Measurements from ENCODE around the gene SORL1. TPM values are rescaled to one million over a fixed set of nuclear protein-coding genes. Genes with fewer than 3 reads are reported as not detected.

SORL1 gene
- polyA plus RNA-seq, 1 donor from 2014 or later = 6.5 TPM

- Histone ChIP-seq H4K20me1 (ENCODE audit: insufficient read depth) (no peaks in the 10 kb centered on the region), H3F3A (ENCODE audit: insufficient read depth, low read length, poor library complexity, severe bottlenecking) (no peaks in the 10 kb centered on the region), H3K9me2 (ENCODE audit: insufficient read depth, low read length) (no peaks in the 10 kb centered on the region), H3K4me2 (ENCODE audit: low read length) (no peak overlapping the region), H3K4me3 (ENCODE audit: low read length) (no peak overlapping the region), H3K27me3 (ENCODE audit: insufficient read depth, low read depth, low read length) (no peaks in the 10 kb centered on the region), H3K79me2 (replicated peaks; ENCODE audit: insufficient read depth, low read length) (no peaks in the 10 kb centered on the region), H2AFZ (ENCODE audit: low read depth, low read length) (no peak overlapping the region), H3K9ac (ENCODE audit: low read length) (no peak overlapping the region), H3K36me3 (ENCODE audit: insufficient read depth, low read length) (no peaks in the 10 kb centered on the region), H3K9me3 (ENCODE audit: low read length) (no peaks in the 10 kb centered on the region), H3K27ac (ENCODE audit: low read length) (no peak overlapping the region)
- TF ChIP-seq MXI1 (conservative IDR thresholded peaks at IDR 0.05; ENCODE audit: poor library complexity, severe bottlenecking) (no peak), CTCF (IDR thresholded peaks at IDR 0.05; ENCODE audit: poor library complexity, severe bottlenecking) (no peak), RAD21 (conservative IDR thresholded peaks at IDR 0.05) (no peak), TAF1 (IDR thresholded peaks at IDR 0.05; ENCODE audit: low read depth) (no peak), REST (IDR thresholded peaks at IDR 0.05; ENCODE audit: borderline replicate concordance) (no peak), EP300 (conservative IDR thresholded peaks at IDR 0.05; ENCODE audit: poor library complexity, severe bottlenecking) (no peak), SMC3 (conservative IDR thresholded peaks at IDR 0.05; ENCODE audit: poor library complexity) (no peak), EZH2 (IDR thresholded peaks at IDR 0.05; ENCODE audit: borderline replicate concordance, insufficient read depth, low read length, poor library complexity, severe bottlenecking) (no peak), POLR2AphosphoS5 (IDR thresholded peaks at IDR 0.05) (no peak)
Measured at GRCh38 chr11:121533601-121534000, 81.5 kb downstream of the SORL1 start.

GRCh38 chr11:121534131-121535093 is 82.3 kb downstream of the SORL1 start:
- Histone ChIP-seq H3K36me3 (ENCODE audit: insufficient read depth, low read length) (no peaks in the 10 kb centered on the region), H3F3A (ENCODE audit: insufficient read depth, low read length, poor library complexity, severe bottlenecking) (no peaks in the 10 kb centered on the region), H3K4me3 (ENCODE audit: low read length) (no peak overlapping the region), H3K9ac (ENCODE audit: low read length) (no peak overlapping the region), H3K27me3 (ENCODE audit: insufficient read depth, low read depth, low read length) (no peaks in the 10 kb centered on the region), H3K4me2 (ENCODE audit: low read length) (no peak overlapping the region), H2AFZ (ENCODE audit: low read depth, low read length) (no peak overlapping the region), H3K27ac (ENCODE audit: low read length) (no peak overlapping the region), H3K79me2 (replicated peaks; ENCODE audit: insufficient read depth, low read length) (no peaks in the 10 kb centered on the region), H3K9me2 (ENCODE audit: insufficient read depth, low read length) (no peaks in the 10 kb centered on the region), H4K20me1 (ENCODE audit: insufficient read depth) (no peaks in the 10 kb centered on the region), H3K9me3 (ENCODE audit: low read length) (no peaks in the 10 kb centered on the region)
- TF ChIP-seq POLR2AphosphoS5 (IDR thresholded peaks at IDR 0.05) (no peak), MXI1 (conservative IDR thresholded peaks at IDR 0.05; ENCODE audit: poor library complexity, severe bottlenecking) (no peak), RAD21 (conservative IDR thresholded peaks at IDR 0.05) (peak; percentile 27)

All from neural cell (in vitro differentiated cells).